ENCODE results near the gene WDR54. TPM values are rescaled to one million over a fixed set of nuclear protein-coding genes. Genes with fewer than 3 reads are reported as not detected.
"Not testable (repeated sequence)": the region's sequence is repeated elsewhere in the genome, so short reads cannot be mapped to it uniquely, and the experiment has no call there.

The WDR54 gene
- total and polyA plus RNA-seq, 4 donors, result 15.4 to 42.3 (median 32.0) TPM

- Histone ChIP-seq H3K36me3 (ENCODE audit: control insufficient read depth in 4 of 4, insufficient read depth in 4 of 4, low read length in 4 of 4) (peaks cover 6 to 15% (median 7%) of the 10 kb centered on the region in 4 donors), H3K27me3 (ENCODE audit: control insufficient read depth in 3 of 3, insufficient read depth in 3 of 3, low read length in 2 of 3) (no peaks in the 10 kb centered on the region), H3K9ac (ENCODE audit: insufficient read depth in 1 of 2, low read length in 2 of 2) (peak within 1 kb of the TSS; percentile 80 to 92), H3K4me1 (ENCODE audit: control insufficient read depth in 5 of 5, insufficient read depth in 5 of 5, low read length in 5 of 5) (peaks cover 6 to 33% (median 11%) of the 10 kb centered on the region in 5 donors), H3K27ac (ENCODE audit: low read depth in 1 of 2, low read length in 1 of 2) (peak within 1 kb of the TSS; percentile 78 to 94), H3K9me3 (ENCODE audit: control insufficient read depth in 4 of 4, insufficient read depth in 3 of 4, low read length in 3 of 4) (no peaks in the 10 kb centered on the region), H3K4me3 (peak within 1 kb of the TSS; percentile 54)
- DNase-seq (peak; percentile 100), ATAC-seq (ENCODE audit: insufficient read depth, low FRiP score) (peak; percentile 93)
- 0 to 1% methylated on average over 36 to 38 of the region's 38 CpGs for WGBS, 2 donors
- TF ChIP-seq CTCF (IDR thresholded peaks at IDR 0.05; ENCODE audit: control extremely low read depth, extremely low read depth), result no peak
Measured at GRCh38 chr2:74458132-74458937, 36.8 kb downstream of the WDR54 start, which contains the start of gene WBP1. WBP1 (plus strand) TSS chr2:74458438; CDS start chr2:74458603, 165 bp downstream.

- DNase-seq, result peak in 1 of 3 donors; percentile 33
- Histone ChIP-seq H3K27ac (ENCODE audit: low read depth in 1 of 2, low read length in 1 of 2) (peak overlapping the region; percentile 55 to 68), H3K9ac (ENCODE audit: insufficient read depth in 1 of 2, low read length in 2 of 2) (peak overlapping the region; percentile 54 to 78), H3K27me3 (ENCODE audit: control insufficient read depth in 3 of 3, insufficient read depth in 3 of 3, low read length in 2 of 3) (no peaks in the 10 kb centered on the region), H3K9me3 (ENCODE audit: control insufficient read depth in 4 of 4, insufficient read depth in 3 of 4, low read length in 3 of 4) (no peaks in the 10 kb centered on the region), H3K36me3 (ENCODE audit: control insufficient read depth in 4 of 4, insufficient read depth in 4 of 4, low read length in 4 of 4) (peaks cover 6 to 15% (median 7%) of the 10 kb centered on the region in 4 donors), H3K4me3 (peak overlapping the region; percentile 50), H3K4me1 (ENCODE audit: control insufficient read depth in 5 of 5, insufficient read depth in 5 of 5, low read length in 5 of 5) (peaks cover 6 to 33% (median 11%) of the 10 kb centered on the region in 5 donors)
- 2 to 9% methylated on average over 10 of the region's 10 CpGs for WGBS, 2 donors
- no peak for ATAC-seq (ENCODE audit: insufficient read depth, low FRiP score)
- no peak for TF ChIP-seq CTCF (IDR thresholded peaks at IDR 0.05; ENCODE audit: control extremely low read depth, extremely low read depth)
Measured at GRCh38 chr2:74458938-74459363, 37.4 kb downstream of the WDR54 start.

- WGBS, 2 donors, result 78 to 81% methylated on average over 13 of the region's 13 CpGs
- not testable (repeated sequence) for H3K9ac ChIP-seq (ENCODE audit: insufficient read depth in 1 of 2, low read length in 2 of 2); H3K27me3 ChIP-seq (ENCODE audit: control insufficient read depth in 3 of 3, insufficient read depth in 3 of 3, low read length in 2 of 3); H3K9me3 ChIP-seq (ENCODE audit: control insufficient read depth in 4 of 4, insufficient read depth in 3 of 4, low read length in 3 of 4); H3K4me3 ChIP-seq; ATAC-seq (ENCODE audit: insufficient read depth, low FRiP score); DNase-seq; H3K27ac ChIP-seq (ENCODE audit: low read depth in 1 of 2, low read length in 1 of 2)
- Histone ChIP-seq H3K36me3 (ENCODE audit: control insufficient read depth in 4 of 4, insufficient read depth in 4 of 4, low read length in 4 of 4) (peaks cover 6 to 15% (median 7%) of the 10 kb centered on the region in 4 donors), H3K4me1 (ENCODE audit: control insufficient read depth in 5 of 5, insufficient read depth in 5 of 5, low read length in 5 of 5) (peaks cover 10 to 34% (median 15%) of the 10 kb centered on the region in 5 donors)
Measured at GRCh38 chr2:74459503-74460118, 38.1 kb downstream of the WDR54 start.

GRCh38 chr2:74460187-74460586 lies 38.7 kb downstream of the WDR54 start:
- H3K4me1 ChIP-seq (ENCODE audit: control insufficient read depth in 5 of 5, insufficient read depth in 5 of 5, low read length in 5 of 5), result peaks cover 10 to 33% (median 15%) of the 10 kb centered on the region in 5 donors
- not testable (repeated sequence) for DNase-seq; ATAC-seq (ENCODE audit: insufficient read depth, low FRiP score)

More at GRCh38 chr2:74460187-74460586, 38.7 kb downstream of the WDR54 start:
- not testable (repeated sequence) for H3K9ac ChIP-seq (ENCODE audit: insufficient read depth in 1 of 2, low read length in 2 of 2); H3K9me3 ChIP-seq (ENCODE audit: control insufficient read depth in 4 of 4, insufficient read depth in 3 of 4, low read length in 3 of 4); H3K4me3 ChIP-seq; H3K27ac ChIP-seq (ENCODE audit: low read depth in 1 of 2, low read length in 1 of 2); H3K27me3 ChIP-seq (ENCODE audit: control insufficient read depth in 3 of 3, insufficient read depth in 3 of 3, low read length in 2 of 3)
- H3K36me3 ChIP-seq (ENCODE audit: control insufficient read depth in 4 of 4, insufficient read depth in 4 of 4, low read length in 4 of 4), result peaks cover 6 to 15% (median 7%) of the 10 kb centered on the region in 4 donors
- 84 to 86% methylated on average over 10 of the region's 10 CpGs for WGBS, 2 donors
